HG03520 (cell line): ENCODE results near the gene LRFN5.
"Not testable (repeated sequence)": the region's sequence is repeated elsewhere in the genome, so short reads cannot be mapped to it uniquely, and the experiment has no call there.

Experiments used
- ATAC-seq: cut with Tn5 transposase; IDR thresholded peaks from one replicate; pipeline ENCODE4 v1.9.1; 2021; ENCODE audit warnings: mild to moderate bottlenecking, moderate library complexity; ENCODE audit not compliant: unreplicated experiment

Gene LRFN5

GRCh38 chr14:41878321-41878720 is 271.6 kb downstream of the LRFN5 start:
- ATAC-seq = no peak

DNA sequence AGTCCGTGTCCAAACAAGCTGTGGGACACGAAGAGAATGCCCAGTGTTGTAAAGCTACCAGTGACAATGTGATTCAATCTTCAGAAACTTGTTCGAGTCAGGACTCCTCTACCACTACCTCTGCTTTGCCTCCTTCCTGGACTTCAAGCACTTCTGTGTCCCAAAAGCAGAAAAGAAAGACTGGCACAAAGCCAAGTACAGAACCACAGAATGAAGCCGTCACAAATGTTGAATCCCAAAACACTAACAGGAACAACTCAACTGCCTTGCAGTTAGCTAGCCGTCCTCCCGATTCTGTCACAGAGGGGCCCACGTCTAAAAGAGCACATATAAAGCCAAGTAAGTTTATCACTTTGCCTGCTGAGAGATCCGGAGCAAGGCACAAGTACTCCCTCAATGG is 284.9 kb downstream of the LRFN5 start:
- ATAC-seq = no peak

- ATAC-seq = no peak
These were observed 292.7 kb downstream of the LRFN5 start for GRCh38 chr14:41899416-41899815.

DNA sequence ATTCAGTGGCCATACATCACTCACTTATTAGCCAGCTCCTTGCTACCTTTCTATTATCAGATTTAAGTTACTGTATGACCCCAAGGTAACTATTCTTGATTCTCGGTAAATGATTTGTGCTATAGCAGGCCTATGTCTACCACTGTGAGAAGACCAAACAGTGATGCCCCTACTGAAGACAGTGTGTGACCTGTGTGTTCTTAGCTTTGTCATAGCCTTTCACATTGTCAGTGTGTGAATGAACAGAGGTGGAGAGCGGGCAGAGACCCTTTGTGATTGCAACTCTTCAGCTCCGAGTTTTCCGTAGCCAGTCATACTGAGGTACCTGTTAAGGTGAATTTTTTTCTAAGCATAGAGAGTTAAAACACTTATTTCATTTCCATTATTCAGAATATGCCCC is 294.0 kb downstream of the LRFN5 start:
- ATAC-seq = no peak

DNA sequence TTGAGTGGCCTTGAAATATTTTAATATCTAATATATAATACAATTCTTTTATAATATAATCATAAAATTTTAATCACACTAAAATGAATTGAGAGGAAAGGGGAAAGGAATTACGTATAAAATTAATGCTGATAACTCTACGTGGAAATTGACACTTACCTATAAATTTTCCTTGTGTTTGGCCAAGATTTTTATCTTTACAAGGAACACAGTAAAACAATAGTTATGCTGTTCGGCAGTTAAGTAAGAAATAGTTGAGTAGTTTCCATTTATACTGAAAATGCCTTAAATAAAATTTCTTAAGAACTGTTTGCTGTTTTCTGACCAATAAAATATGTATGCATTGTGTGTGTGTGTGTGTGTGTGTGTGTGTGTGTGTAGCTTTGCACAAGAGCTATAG is 294.4 kb downstream of the LRFN5 start:
- ATAC-seq = no peak

DNA sequence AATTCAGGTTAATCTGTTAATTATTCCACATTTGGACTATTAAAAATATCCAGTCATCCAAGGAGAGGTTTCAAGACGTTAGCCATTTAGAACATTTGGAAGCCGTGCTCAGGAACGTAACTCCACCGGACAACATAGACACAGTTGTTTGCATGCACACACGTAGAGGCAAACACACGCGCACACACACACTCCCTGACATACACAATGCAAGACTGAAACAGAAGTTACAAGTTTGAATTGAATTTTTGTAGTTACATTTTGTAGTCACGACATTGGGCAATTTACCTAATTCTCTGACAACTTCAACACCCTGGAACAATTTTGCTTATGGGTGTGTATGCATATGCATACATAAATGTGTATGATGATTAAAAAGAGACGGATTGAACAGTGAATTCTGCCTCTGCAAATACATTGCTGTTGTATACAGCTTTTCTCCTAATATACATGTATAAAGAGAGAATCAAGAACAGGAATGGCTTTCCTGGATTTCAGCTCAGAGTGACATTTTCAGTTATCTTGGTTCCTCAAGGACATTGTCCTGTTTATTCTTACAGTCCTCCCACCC is 298.8 kb downstream of the LRFN5 start:
- ATAC-seq = no peak

DNA sequence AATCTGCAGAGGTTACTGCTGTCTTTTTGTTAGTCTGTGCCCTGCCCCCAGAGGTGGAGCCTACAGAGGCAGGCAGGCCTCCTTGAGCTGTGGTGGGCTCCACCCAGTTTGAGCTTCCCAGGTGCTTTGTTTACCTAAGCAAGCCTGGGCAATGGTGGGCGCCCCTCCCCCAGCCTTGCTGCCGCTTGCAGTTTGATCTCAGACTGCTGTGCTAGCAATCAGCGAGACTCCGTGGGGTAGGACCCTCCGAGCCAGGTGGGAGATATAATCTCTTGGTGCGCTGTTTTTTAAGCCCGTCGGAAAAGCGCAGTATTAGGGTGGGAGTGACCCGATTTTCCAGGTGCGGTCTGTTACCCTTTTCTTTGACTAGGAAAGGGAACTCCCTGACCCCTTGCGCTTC is 304.5 kb downstream of the LRFN5 start:
- not testable (repeated sequence) for ATAC-seq

DNA sequence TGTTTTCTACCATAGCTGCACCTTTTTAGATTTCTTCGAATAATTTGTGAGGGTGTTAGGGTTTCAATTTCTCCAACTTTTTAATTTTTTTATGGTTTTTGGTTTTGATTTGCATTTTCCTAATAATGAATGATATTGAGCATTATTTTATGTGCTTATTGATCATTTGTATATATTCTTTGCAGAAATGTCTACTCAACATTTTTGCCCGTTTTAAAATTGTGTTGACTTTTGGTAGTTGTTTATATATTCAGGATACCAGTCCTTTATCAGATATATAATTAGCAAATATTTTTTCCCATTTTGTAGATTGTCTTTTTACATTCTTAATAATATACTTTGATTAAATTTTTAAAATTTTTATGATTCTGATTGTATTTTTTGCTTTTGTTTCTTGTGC is 306.7 kb downstream of the LRFN5 start:
- no peak for ATAC-seq

- no peak for ATAC-seq
These were observed 309.1 kb downstream of the LRFN5 start for GRCh38 chr14:41915732-41916131.

DNA sequence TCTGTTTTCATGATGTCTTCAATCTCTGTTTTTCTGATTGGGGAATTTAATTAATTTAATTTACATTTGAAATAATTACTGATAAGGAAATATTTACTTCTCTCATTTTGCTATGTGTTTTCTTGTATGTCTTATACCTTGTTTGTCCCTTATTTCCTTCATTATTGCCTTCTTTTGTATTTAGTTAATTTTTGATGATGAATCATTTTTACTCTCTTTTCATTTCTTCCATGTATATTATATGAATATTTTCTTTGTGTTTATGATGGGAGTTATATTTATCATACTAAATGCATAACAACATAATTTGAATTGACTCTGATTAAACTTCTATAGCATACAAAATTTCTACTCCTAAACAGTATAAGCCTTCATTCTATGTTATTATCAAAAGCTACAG is 309.6 kb downstream of the LRFN5 start:
- no peak for ATAC-seq

- no peak for ATAC-seq
These were observed 318.7 kb downstream of the LRFN5 start for GRCh38 chr14:41925409-41925808.

- no peak for ATAC-seq
These were observed 343.9 kb downstream of the LRFN5 start for GRCh38 chr14:41950428-41951151.
